Endodermal cell (in vitro differentiated cells): ENCODE measurements around the gene DRAM1. TPM values are rescaled to one million over a fixed set of nuclear protein-coding genes. Genes with fewer than 3 reads are reported as not detected.

Experiments
- DNase-seq: peaks from one replicate; pipeline ENCODE4 v3.0.0-alpha.2; 2017
- H3K27ac ChIP-seq: 2 replicates; pipeline ENCODE4 v1.5.1; 2013; ENCODE audit warnings: mild to moderate bottlenecking, low read depth, low read length, moderate library complexity
- H3K27me3 ChIP-seq: 2 replicates; pipeline ENCODE4 v1.6.1; 2013; ENCODE audit warnings: mild to moderate bottlenecking, low read length, moderate library complexity; ENCODE audit not compliant: insufficient read depth, control insufficient read depth, poor library complexity, severe bottlenecking
- H3K36me3 ChIP-seq: 2 replicates; pipeline ENCODE4 v1.7.0; 2013; ENCODE audit warnings: mild to moderate bottlenecking, low read length, moderate library complexity; ENCODE audit not compliant: control insufficient read depth, insufficient read depth
- H3K4me1 ChIP-seq: one replicate; pipeline ENCODE4 v1.7.0; 2013; ENCODE audit warnings: low read length; ENCODE audit not compliant: control insufficient read depth, insufficient read depth
- H3K4me3 ChIP-seq: 2 replicates; pipeline ENCODE4 v1.5.1; 2013; ENCODE audit warnings: mild to moderate bottlenecking, low read length, moderate library complexity
- H3K9ac ChIP-seq: 2 replicates; pipeline ENCODE4 v1.6.1; 2013; ENCODE audit warnings: mild to moderate bottlenecking, low read length, moderate library complexity; ENCODE audit not compliant: poor library complexity, severe bottlenecking; ENCODE audit errors: extremely low read depth
- H3K9me3 ChIP-seq: 2 replicates; pipeline ENCODE4 v1.6.1; 2013; ENCODE audit warnings: mild to moderate bottlenecking, low read length, moderate library complexity; ENCODE audit not compliant: control insufficient read depth
- H3K27ac Mint-ChIP-seq: 2 replicates; pipeline ENCODE4 v1.8.0; 2020; ENCODE audit warnings: mixed read lengths
- H3K27me3 Mint-ChIP-seq: 2 replicates; pipeline ENCODE4 v1.8.0; 2021; ENCODE audit warnings: mild to moderate bottlenecking, mixed read lengths; ENCODE audit not compliant: insufficient read depth
- H3K36me3 Mint-ChIP-seq: 2 replicates; pipeline ENCODE4 v1.8.0; 2020; ENCODE audit warnings: low read depth, mixed read lengths
- H3K4me1 Mint-ChIP-seq: 2 replicates; pipeline ENCODE4 v1.8.0; 2020; ENCODE audit warnings: mixed read lengths
- H3K4me3 Mint-ChIP-seq: 2 replicates; pipeline ENCODE4 v1.8.0; 2020; ENCODE audit warnings: mild to moderate bottlenecking, moderate library complexity, mixed read lengths
- H3K9me3 Mint-ChIP-seq: 2 replicates; pipeline ENCODE4 v1.8.0; 2020; ENCODE audit warnings: mild to moderate bottlenecking, mixed read lengths
- WGBS, 2 experiments: methylation state at CpG; one replicate each; pipeline versions ENCODE4 v1.1.5 to v1.1.7; 2013; ENCODE audit warnings: missing lambda C conversion rate in 2 of 2, mixed read lengths in 1 of 2; ENCODE audit not compliant: insufficient coverage in 1 of 2, insufficient read length in 1 of 2; 5-methylcytosine and 5-hydroxymethylcytosine counted together
- total RNA-seq, 2 donors: library from RNA; stranded (reverse); fragmentation: NEBNext Ultra II Directional in 1 of 2; extraction: Animal tissue kit (Norgen Biotek cat#: 25700) in 1 of 2; gene quantifications; 2 replicates in 1 of 2; 3 replicates in 1 of 2; pipeline ENCODE4 v1.2.1, GENCODE V29; 2021
- TF ChIP-seq, protein P1 (sequence below): fragments of 200-600 bp; sonication (generic); conservative IDR thresholded peaks from 2 replicates; pipeline ENCODE4 v1.5.0; 2021; ENCODE audit warnings: antibody characterized with exemption, mild to moderate bottlenecking

The DRAM1 gene
- total RNA-seq, 2 donors from 2014 or later: 0.91 to 1.3 TPM

DNA sequence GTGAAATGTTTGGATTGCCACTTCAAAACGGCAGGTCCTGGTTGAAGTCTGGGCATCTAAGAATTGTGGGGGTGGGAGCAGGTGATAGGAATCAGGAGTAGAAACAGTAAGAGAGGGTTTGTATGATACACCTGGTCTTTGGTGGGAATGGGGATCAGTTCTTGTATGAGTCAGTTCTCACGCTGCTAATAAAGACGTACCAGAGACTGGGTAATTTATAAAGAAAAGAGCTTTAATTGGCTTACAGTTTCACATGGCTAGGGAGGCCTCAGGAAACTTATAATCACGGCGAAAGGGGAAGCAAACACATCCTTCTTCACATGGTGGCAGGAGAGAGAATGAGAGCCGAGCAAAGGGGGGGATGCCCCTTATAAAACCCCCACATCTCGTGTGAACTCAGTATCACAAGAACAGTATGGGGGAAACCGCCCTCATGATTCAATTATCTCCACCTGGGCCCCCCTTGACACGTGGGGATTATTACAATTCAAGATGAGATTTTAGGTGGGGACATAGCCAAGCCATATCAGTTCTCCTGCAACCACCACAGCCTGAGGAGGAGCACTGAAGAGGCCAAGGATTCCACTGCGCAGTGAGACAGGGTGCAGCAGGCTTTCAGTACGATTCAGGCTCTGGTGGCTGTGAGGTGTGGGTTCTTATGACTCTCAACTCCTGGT is 52.1 kb downstream of the DRAM1 start:
- Mint-ChIP-seq H3K27me3 (no peaks in the 10 kb centered on the region), H3K4me3 (no peak overlapping the region), H3K27ac (no peak overlapping the region), H3K4me1 (no peaks in the 10 kb centered on the region), H3K36me3 (no peaks in the 10 kb centered on the region), H3K9me3 (no peaks in the 10 kb centered on the region)
- WGBS, 2 experiments: 86 to 87% methylated on average over 5 to 11 of the region's 11 CpGs
- Histone ChIP-seq H3K27ac (no peak overlapping the region), H3K27me3 (no peaks in the 10 kb centered on the region), H3K36me3 (no peaks in the 10 kb centered on the region), H3K9me3 (no peaks in the 10 kb centered on the region), H3K4me3 (no peak overlapping the region), H3K4me1 (no peaks in the 10 kb centered on the region), H3K9ac (no peak overlapping the region)
- DNase-seq: no peak
- TF ChIP-seq, protein P1, sequence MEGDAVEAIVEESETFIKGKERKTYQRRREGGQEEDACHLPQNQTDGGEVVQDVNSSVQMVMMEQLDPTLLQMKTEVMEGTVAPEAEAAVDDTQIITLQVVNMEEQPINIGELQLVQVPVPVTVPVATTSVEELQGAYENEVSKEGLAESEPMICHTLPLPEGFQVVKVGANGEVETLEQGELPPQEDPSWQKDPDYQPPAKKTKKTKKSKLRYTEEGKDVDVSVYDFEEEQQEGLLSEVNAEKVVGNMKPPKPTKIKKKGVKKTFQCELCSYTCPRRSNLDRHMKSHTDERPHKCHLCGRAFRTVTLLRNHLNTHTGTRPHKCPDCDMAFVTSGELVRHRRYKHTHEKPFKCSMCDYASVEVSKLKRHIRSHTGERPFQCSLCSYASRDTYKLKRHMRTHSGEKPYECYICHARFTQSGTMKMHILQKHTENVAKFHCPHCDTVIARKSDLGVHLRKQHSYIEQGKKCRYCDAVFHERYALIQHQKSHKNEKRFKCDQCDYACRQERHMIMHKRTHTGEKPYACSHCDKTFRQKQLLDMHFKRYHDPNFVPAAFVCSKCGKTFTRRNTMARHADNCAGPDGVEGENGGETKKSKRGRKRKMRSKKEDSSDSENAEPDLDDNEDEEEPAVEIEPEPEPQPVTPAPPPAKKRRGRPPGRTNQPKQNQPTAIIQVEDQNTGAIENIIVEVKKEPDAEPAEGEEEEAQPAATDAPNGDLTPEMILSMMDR: no peak

DNA sequence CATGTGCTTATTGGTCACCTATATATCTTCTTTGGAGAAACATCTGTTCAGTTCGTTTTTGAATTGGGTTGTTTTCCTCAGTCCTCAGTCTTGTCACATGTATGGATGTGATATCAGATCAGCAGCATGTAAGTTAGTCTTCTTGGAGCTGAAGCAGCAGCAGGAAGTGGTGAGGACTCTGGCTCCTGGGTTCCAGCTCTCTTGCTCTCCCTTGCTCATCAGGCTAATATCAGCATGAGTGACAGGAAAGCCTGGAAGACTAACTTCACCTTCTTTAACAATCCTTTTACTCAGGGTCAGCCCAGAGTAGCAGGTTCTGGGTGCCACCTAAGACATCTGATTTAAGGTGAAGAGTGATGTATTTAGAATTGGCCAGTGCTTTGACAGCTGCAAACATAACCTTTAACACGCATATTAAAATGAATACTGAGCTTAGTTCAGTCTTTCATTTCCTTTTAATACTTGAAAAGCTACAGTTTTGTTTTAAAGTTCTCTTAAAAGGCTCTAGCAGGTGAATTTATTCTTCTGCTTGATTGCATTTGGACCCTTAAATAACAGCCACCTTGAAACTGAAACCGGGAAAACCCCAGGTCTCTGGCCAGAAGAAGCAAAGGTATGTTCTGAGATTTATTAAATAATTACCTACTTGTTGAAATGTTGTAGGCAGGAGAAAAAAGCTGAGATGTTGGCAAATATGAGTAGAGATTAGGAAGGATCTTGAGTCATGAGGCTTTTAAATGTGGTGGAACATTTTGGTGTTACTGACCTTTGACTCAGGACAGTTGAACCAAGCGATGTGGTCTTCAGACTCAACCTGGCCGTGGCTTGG is 54.3 kb downstream of the DRAM1 start:
- 93 to 96% methylated on average over 3 to 4 of the region's 5 CpGs for WGBS, 2 experiments
- peaks cover 8% of the 10 kb centered on the region for H3K4me1 ChIP-seq
- H3K4me3 Mint-ChIP-seq: no peak overlapping the region
- H3K9me3 ChIP-seq: no peaks in the 10 kb centered on the region
- TF ChIP-seq, protein P1: no peak
- H3K9me3 Mint-ChIP-seq: no peaks in the 10 kb centered on the region
- H3K27me3 Mint-ChIP-seq: no peaks in the 10 kb centered on the region
- no peaks in the 10 kb centered on the region for H3K36me3 Mint-ChIP-seq
- no peak for DNase-seq
- H3K4me3 ChIP-seq: no peak overlapping the region
- no peaks in the 10 kb centered on the region for H3K36me3 ChIP-seq
- no peak overlapping the region for H3K27ac Mint-ChIP-seq
- H3K27me3 ChIP-seq: no peaks in the 10 kb centered on the region
- H3K9ac ChIP-seq: no peak overlapping the region
- H3K4me1 Mint-ChIP-seq: peaks cover 5% of the 10 kb centered on the region
- no peak overlapping the region for H3K27ac ChIP-seq

DNA sequence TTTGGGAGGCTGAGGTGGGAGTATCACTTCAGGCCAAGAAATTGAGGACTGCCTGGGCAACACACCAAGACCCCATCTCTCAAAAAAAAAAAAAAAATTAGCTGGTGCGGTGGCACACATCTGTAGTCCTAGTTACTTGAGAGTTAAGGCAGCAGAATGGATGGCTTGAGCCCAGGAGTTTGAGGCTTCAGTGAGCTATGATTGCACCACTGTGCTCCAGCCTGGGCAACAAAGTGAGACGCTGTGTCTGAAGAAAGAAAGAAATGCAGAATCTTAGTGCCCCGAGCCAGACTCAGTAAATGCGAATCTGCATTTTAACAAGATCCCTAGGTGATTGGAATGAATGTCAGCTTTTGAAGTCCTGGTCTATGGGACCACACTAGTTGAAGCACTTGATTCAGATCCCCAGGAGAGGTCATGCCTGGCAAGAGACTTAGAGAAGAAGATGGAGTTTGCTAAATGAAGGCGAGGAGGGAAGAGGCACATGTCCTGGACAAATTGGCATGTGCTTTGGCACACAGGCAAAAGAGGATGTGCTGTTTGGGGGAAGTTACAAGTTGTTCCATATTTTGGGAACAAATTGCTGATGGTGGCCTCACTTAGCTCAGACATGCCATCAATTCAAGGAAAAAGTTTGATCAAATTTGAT is 56.6 kb downstream of the DRAM1 start:
- DNase-seq: no peak
- Histone ChIP-seq H3K4me3 (no peak overlapping the region), H3K27ac (no peak overlapping the region), H3K36me3 (no peaks in the 10 kb centered on the region), H3K4me1 (peaks cover 8% of the 10 kb centered on the region), H3K9me3 (no peaks in the 10 kb centered on the region), H3K9ac (no peak overlapping the region), H3K27me3 (no peaks in the 10 kb centered on the region)
- Mint-ChIP-seq H3K9me3 (no peaks in the 10 kb centered on the region), H3K4me3 (no peak overlapping the region), H3K27ac (no peak overlapping the region), H3K4me1 (peaks cover 7% of the 10 kb centered on the region), H3K27me3 (no peaks in the 10 kb centered on the region), H3K36me3 (no peaks in the 10 kb centered on the region)
- 73 to 90% methylated on average over 4 to 5 of the region's 5 CpGs for WGBS, 2 experiments
- TF ChIP-seq, protein P1: no peak
